ENCODE measurements around the gene XPOT.

XPOT gene

DNA sequence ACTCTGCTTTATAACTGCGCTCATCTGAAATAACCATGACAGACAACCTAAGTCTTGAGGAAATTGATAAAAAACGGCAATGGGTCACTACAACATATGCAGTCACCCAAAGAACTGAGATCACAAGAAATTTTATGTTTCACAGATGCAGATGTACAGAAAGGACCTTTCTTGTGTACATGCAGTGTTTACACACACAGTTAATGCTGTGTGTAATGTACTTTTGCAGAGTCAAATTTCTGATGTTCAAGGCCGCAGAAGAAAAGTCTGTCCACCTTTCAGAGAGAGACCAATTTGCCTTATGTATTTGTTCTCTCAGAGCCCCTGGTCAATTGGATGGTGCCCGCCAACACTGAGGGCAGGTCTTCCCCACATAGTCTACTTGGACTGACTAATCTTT lies 24.8 kb downstream of the XPOT start:
- no peak for TF ChIP-seq CEBPB (IDR thresholded peaks at IDR 0.05)
- no peak for TF ChIP-seq EGR1 (IDR thresholded peaks at IDR 0.05)
- no peak for TF ChIP-seq CREB1 (IDR thresholded peaks at IDR 0.05; ENCODE audit: low read depth)
- no peak for TF ChIP-seq FOXM1 (IDR thresholded peaks at IDR 0.05; ENCODE audit: borderline replicate concordance, low read depth)
- no peak for TF ChIP-seq TAF1 (IDR thresholded peaks at IDR 0.05; ENCODE audit: low read depth)
- no peak for TF ChIP-seq YY1 (IDR thresholded peaks at IDR 0.05; ENCODE audit: low read depth)

DNA sequence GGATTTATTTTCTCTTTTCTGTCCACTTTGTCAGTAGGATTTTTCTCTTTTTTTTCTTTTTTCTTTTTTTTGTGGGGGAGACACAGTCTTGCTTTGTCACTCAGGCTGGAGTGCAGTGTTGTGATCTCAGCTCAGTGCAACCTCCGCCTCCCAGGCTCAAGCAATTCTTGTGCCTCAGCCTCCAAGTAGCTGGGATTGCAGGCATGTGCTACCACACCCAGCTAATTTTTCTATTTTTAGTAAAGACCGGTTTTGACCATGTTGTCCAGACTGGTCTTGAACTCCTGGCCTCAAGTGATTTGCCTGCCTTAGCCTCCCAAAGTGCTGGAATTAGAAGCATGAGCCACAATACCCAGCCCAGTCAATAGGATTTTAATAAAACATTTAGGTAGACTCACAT lies 26.7 kb downstream of the XPOT start:
- TF ChIP-seq TEAD4 (IDR thresholded peaks at IDR 0.05) (no peak), RAD21 (IDR thresholded peaks at IDR 0.05; ENCODE audit: low read depth) (no peak), EP300 (IDR thresholded peaks at IDR 0.05; ENCODE audit: borderline replicate concordance) (no peak)

DNA sequence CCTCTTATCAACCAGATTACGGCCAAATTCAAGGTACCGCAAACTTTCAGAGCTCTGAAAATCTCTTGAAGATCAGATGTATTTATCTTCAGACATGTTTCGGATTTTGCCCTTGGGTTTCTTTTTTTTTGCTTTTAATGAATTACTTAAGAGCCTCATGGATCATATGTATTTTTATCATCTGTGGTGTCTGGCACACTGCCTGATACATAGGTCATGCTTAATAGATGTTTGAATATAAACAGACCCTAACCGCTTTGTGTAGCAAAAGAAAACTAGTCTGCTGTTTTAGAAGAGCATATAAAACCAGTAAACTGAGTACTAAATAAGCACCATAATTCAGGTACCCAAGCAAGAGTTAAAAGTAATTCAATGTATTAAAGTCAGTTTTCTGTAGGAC lies 27.6 kb downstream of the XPOT start:
- TF ChIP-seq CREB1 (IDR thresholded peaks at IDR 0.05; ENCODE audit: low read depth) = no peak
- no peak for TF ChIP-seq RAD21 (IDR thresholded peaks at IDR 0.05; ENCODE audit: low read depth)
- TF ChIP-seq CEBPB (IDR thresholded peaks at IDR 0.05) = no peak
- no peak for TF ChIP-seq NFIC (IDR thresholded peaks at IDR 0.05)
- no peak for TF ChIP-seq TAF1 (IDR thresholded peaks at IDR 0.05; ENCODE audit: low read depth)
- TF ChIP-seq ZBTB7A (IDR thresholded peaks at IDR 0.05; ENCODE audit: low read depth) = no peak
- no peak for TF ChIP-seq YY1 (IDR thresholded peaks at IDR 0.05; ENCODE audit: low read depth)

GRCh38 chr12:64433915-64434314 lies 29.7 kb downstream of the XPOT start:
- TF ChIP-seq ZBTB7A (IDR thresholded peaks at IDR 0.05; ENCODE audit: low read depth) = no peak
- no peak for TF ChIP-seq NFIC (IDR thresholded peaks at IDR 0.05)
- TF ChIP-seq TEAD4 (IDR thresholded peaks at IDR 0.05) = no peak
- no peak for TF ChIP-seq CREB1 (IDR thresholded peaks at IDR 0.05; ENCODE audit: low read depth)

DNA sequence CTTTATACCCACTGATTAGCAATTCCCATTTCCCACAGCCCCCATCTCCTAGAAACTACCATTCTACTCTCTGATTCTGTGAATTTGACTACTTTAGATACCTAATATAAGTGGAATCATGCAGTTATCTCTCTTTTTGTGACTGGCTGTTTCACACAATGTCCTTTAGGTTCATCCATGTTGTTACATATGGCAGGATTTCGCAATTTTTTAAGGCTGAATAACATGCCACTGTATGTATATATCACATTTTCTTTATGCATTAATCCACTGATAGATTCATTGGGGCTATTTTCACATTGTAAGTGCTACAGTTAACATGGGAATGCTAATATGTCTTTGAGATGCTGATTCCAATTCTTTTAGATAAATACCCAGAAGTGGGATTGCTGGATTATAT lies 35.9 kb downstream of the XPOT start:
- TF ChIP-seq CEBPB (IDR thresholded peaks at IDR 0.05) = peak; percentile 82
- no peak for TF ChIP-seq YY1 (IDR thresholded peaks at IDR 0.05; ENCODE audit: low read depth)

DNA sequence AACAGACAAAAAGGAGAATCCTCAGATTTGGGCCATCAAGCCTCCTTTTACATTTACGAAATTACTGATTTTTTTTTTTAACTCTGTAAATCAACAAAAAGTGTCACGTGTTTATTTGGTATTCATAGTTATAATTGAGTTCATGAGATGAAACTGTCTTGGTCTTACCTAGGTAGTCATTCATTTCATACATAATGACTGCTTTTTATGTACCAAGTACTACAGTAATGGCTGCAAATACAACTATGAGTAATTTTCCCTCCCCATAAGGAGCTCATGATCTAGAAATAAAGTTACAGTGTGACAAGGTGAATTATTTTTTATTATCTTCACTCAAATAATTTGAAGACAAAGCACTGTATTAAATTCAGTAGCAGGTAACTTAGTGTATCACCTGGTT lies 41.3 kb downstream of the XPOT start:
- TF ChIP-seq, protein P1, sequence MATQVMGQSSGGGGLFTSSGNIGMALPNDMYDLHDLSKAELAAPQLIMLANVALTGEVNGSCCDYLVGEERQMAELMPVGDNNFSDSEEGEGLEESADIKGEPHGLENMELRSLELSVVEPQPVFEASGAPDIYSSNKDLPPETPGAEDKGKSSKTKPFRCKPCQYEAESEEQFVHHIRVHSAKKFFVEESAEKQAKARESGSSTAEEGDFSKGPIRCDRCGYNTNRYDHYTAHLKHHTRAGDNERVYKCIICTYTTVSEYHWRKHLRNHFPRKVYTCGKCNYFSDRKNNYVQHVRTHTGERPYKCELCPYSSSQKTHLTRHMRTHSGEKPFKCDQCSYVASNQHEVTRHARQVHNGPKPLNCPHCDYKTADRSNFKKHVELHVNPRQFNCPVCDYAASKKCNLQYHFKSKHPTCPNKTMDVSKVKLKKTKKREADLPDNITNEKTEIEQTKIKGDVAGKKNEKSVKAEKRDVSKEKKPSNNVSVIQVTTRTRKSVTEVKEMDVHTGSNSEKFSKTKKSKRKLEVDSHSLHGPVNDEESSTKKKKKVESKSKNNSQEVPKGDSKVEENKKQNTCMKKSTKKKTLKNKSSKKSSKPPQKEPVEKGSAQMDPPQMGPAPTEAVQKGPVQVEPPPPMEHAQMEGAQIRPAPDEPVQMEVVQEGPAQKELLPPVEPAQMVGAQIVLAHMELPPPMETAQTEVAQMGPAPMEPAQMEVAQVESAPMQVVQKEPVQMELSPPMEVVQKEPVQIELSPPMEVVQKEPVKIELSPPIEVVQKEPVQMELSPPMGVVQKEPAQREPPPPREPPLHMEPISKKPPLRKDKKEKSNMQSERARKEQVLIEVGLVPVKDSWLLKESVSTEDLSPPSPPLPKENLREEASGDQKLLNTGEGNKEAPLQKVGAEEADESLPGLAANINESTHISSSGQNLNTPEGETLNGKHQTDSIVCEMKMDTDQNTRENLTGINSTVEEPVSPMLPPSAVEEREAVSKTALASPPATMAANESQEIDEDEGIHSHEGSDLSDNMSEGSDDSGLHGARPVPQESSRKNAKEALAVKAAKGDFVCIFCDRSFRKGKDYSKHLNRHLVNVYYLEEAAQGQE (IDR thresholded peaks at IDR 0.05; ENCODE audit: low read depth) = no peak
- no peak for TF ChIP-seq TAF1 (IDR thresholded peaks at IDR 0.05; ENCODE audit: low read depth)
- TF ChIP-seq RAD21 (IDR thresholded peaks at IDR 0.05; ENCODE audit: low read depth) = no peak
- TF ChIP-seq, protein P2, sequence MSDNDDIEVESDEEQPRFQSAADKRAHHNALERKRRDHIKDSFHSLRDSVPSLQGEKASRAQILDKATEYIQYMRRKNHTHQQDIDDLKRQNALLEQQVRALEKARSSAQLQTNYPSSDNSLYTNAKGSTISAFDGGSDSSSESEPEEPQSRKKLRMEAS (IDR thresholded peaks at IDR 0.05) = no peak
- no peak for TF ChIP-seq CREB1 (IDR thresholded peaks at IDR 0.05; ENCODE audit: low read depth)

GRCh38 chr12:64446295-64446694 lies 42.1 kb downstream of the XPOT start:
- TF ChIP-seq ZBTB7A (IDR thresholded peaks at IDR 0.05; ENCODE audit: low read depth) (no peak), RAD21 (IDR thresholded peaks at IDR 0.05; ENCODE audit: low read depth) (no peak), EGR1 (IDR thresholded peaks at IDR 0.05) (no peak)
- TF ChIP-seq, protein P2 (IDR thresholded peaks at IDR 0.05) = no peak

DNA sequence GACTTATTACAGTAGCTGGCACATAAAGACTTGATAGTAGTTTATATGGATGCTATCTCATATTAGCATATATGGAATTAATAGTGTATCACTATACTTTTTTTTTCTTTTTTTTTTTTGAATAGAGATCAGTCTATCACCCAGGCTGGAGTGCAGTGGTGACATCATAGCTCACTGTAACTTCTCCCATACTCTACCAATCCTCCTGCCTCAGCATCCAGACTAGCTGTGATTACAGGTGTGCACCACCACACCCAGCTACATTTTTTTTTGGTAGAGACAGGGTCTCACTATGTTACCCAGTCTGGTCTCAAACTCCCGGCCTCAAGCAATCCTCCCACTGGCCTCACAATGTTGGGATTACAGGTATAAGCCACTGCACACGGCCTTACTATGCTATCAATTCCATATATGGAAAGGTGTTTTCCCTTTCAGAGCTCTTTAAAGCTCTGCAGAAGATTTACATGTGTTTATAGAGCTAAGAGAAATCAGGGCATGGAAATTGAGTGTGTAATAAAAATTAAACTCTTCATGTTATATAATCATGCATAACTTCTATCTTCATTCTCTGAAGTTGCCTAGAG lies 46.0 kb downstream of the XPOT start:
- TF ChIP-seq RAD21 (IDR thresholded peaks at IDR 0.05; ENCODE audit: low read depth) (no peak), TCF12 (IDR thresholded peaks at IDR 0.05; ENCODE audit: low read depth) (no peak), FOXM1 (IDR thresholded peaks at IDR 0.05; ENCODE audit: borderline replicate concordance, low read depth) (no peak), CEBPB (IDR thresholded peaks at IDR 0.05) (no peak), ZBTB7A (IDR thresholded peaks at IDR 0.05; ENCODE audit: low read depth) (no peak), EGR1 (IDR thresholded peaks at IDR 0.05) (no peak), EP300 (IDR thresholded peaks at IDR 0.05; ENCODE audit: borderline replicate concordance) (no peak), CREB1 (IDR thresholded peaks at IDR 0.05; ENCODE audit: low read depth) (no peak), TEAD4 (IDR thresholded peaks at IDR 0.05) (no peak), TAF1 (IDR thresholded peaks at IDR 0.05; ENCODE audit: low read depth) (no peak), YY1 (IDR thresholded peaks at IDR 0.05; ENCODE audit: low read depth) (no peak), NFIC (IDR thresholded peaks at IDR 0.05) (no peak)
- TF ChIP-seq, protein P1 (IDR thresholded peaks at IDR 0.05; ENCODE audit: low read depth) = no peak
- TF ChIP-seq, protein P3, sequence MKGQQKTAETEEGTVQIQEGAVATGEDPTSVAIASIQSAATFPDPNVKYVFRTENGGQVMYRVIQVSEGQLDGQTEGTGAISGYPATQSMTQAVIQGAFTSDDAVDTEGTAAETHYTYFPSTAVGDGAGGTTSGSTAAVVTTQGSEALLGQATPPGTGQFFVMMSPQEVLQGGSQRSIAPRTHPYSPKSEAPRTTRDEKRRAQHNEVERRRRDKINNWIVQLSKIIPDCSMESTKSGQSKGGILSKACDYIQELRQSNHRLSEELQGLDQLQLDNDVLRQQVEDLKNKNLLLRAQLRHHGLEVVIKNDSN (IDR thresholded peaks at IDR 0.05) = no peak
- TF ChIP-seq, protein P2 (IDR thresholded peaks at IDR 0.05) = no peak

All from Ishikawa (cell line).